Lung microvascular endothelial cell (primary cell): ENCODE data around the gene AFF2. TPM values are rescaled to one million over a fixed set of nuclear protein-coding genes. Genes with fewer than 3 reads are reported as not detected.

Experiments
- DNase-seq, 2 donors: peaks; one replicate each; pipeline versions ENCODE4 v3.0.0 to v3.0.0-alpha.2; 2010; ENCODE audit warnings: low read depth in 2 of 2
- total RNA-seq: library from RNA; depleted of rRNA; stranded (reverse); fragments of >200 nt; gene quantifications from 2 replicates; pipeline ENCODE4 v1.2.1, GENCODE V29; 2014

Gene AFF2
- total RNA-seq, 1 donor from 2014 or later, result 0.20 TPM

- no peak for DNase-seq
Measured at GRCh38 chrX:148917441-148917840, 417.0 kb downstream of the AFF2 start.

GRCh38 chrX:148923631-148924030, 423.2 kb downstream of the AFF2 start:
- DNase-seq, result no peak

GRCh38 chrX:148926371-148926770, 426.0 kb downstream of the AFF2 start:
- no peak for DNase-seq

- DNase-seq, result no peak
Measured at GRCh38 chrX:148928811-148929210, 428.4 kb downstream of the AFF2 start.

DNA sequence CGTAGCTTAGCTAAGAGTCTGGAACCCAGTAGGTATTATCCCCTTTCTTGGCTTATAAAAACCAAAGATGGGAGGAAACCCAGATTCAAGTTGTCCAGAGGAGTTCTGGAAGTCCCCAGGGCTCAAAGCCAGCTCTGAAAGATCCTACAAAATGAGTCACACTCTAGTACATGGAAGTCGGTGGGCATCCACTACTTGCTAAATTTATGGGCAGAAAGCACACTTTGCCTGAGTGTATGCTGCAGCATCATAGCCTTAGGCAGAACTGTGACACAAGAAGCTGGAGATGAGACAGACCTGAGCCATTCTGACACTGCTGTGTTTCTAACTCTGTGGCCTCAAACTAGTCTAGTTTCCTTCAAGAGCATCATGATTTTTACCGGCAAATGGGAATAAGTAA, 429.3 kb downstream of the AFF2 start:
- DNase-seq, result no peak

DNA sequence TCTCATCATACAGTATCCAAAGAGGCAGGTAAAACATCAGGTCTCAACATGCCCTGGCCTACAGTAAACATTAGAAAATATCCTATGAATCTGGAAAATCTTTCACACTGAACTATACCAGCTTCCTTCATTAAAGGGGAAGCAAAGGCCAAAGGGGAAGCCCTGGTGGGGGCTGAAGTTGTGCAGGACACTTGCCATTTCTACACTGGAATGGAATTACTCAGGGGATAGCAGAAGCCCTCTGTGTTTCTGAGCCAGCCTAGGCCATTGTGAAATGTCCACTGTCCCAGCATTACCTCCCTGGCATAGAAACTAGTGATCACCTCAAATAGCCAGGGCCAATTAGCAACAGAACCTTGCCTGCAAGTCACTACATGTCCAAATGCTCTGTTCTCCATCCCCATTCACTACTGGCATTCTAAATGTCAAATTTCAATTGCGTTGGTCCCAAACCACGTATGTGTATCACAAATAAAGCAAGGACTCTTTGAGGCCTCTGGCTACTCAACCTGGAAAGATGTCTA, 429.9 kb downstream of the AFF2 start:
- no peak for DNase-seq

DNA sequence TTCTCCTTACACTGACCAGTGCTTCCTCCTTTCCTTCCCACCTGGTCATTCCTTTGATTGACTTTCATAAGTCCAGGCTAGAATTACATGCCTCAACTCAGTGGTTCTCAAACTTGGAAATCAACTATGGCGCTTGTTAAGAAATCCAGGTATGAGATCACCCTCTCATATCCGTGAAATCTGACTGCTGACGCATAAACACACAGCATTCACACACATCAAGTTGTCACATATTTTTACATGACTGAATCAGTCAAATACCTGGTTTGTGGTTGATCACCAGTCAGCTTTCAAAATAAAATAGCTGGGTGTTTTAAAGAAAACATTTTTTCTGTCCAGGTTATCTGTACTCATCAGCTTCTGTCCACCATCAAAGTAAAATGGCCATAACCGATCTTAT, 433.5 kb downstream of the AFF2 start:
- DNase-seq, result no peak

DNA sequence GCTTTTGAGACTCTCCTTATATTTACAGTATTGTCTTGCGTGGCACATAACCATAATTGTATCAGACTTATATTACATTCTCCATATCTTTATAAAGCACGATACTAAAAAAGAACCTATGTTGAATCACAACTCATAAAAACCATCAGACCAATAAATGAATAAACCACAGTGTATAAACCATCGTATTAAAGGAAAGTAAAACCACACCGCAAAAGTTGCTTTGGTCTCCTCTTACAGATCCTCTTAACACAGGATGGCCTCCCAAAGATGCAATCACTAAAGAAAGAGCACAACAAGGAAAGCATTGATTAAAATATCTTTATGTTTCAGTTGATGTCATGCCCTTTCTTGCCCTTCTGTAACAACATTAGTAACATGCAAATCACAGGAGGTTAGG, 437.9 kb downstream of the AFF2 start:
- DNase-seq, result no peak

- no peak for DNase-seq
Measured at GRCh38 chrX:148940411-148940996, 440.1 kb downstream of the AFF2 start.

- no peak for DNase-seq
Measured at GRCh38 chrX:148942754-148943153, 442.3 kb downstream of the AFF2 start.

DNA sequence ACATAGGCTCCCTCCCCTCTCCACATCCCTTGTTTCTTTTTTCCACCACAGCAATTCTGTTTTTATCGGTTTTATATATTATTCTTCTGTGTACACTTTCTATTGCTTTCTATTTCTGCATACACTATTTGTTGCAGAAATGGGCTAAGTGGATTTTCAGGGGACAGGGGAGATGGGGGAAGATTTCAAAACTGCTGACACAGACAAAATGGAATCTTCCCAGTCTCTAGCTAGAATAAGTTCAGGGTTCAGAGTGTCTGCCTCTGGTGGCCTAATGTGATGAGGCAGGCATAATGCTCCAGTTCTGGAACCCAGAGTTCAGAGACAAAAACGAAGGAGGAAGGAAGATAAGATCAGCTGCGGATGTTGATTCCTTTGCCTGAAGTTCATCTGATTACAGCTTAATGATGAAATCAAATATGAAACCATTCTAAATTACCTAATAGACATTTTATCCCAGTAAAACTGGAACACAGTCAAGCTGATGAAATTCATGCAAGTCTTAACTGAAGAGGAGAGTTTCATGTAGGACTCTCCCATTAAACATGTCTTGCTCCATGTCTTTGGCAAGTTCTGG, 447.1 kb downstream of the AFF2 start:
- DNase-seq, result no peak

GRCh38 chrX:148956352-148956751, 455.9 kb downstream of the AFF2 start:
- DNase-seq, result no peak

GRCh38 chrX:148958901-148959300, 458.5 kb downstream of the AFF2 start:
- DNase-seq, result no peak

GRCh38 chrX:148960060-148960459, 459.6 kb downstream of the AFF2 start:
- no peak for DNase-seq

- DNase-seq, result no peak
Measured at GRCh38 chrX:148961985-148962384, 461.6 kb downstream of the AFF2 start.

GRCh38 chrX:148976571-148977400, 476.4 kb downstream of the AFF2 start:
- DNase-seq, result no peak

GRCh38 chrX:148979786-148980185, 479.4 kb downstream of the AFF2 start:
- no peak for DNase-seq

DNA sequence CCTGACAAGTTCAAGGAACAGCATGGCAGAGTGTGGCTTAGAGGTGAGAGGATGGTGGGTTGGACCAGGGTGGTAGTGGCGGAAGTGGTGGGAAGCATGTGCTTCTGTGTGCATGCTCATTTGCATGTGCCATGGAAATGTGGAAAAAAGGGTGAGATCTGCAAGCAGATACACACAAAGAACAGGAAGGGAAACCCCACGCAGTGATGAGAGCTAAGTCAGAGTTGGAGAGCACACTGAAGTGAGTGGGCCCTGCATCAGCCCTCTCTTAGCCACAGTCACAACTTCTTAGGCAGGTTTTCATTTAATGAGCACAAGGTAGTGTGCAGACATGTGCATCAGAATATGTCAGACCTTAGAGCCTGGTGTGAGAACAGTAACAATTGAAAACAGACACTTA, 483.8 kb downstream of the AFF2 start:
- no peak for DNase-seq

GRCh38 chrX:148991502-148991901, 491.1 kb downstream of the AFF2 start:
- no peak for DNase-seq

DNA sequence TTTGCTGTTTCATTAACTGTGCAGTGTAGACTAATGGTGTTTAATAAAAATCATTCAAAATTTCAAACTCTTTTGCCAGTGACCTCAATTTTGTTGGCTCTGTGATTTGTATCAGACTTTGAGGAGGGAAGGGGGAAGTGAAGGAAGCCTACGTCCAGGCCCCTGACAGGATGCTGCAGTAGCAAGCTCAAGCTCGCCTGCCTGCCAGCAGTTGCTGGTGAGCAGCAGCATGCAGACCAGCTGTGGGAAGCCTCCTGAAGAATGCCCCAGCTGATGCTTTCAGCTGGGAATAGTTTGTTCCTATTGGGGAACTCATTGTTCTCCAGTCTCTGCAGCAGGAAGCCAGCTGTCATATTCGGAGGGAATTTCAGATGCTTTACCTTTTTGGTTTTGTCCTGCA, 495.2 kb downstream of the AFF2 start:
- DNase-seq, result no peak

DNA sequence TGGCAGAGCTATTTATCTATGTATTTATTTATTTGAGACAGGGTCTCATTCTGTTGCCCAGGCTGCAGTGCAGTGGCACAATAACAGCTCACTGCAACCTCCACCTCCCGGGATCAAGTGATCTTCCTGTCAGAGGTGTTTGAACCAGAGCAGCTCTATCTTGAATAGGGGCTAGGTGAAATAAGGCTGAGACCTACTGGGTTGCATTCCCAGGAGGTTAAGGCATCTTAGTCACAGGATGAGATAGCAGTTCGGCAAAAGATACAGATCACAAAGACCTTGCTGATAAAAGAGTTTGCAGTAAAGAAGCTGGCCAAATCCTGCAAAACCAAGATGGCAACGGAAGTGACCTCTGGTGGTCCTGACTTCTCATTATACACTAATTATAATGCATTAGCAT, 501.9 kb downstream of the AFF2 start:
- DNase-seq, result no peak

GRCh38 chrX:149003863-149004660, 503.6 kb downstream of the AFF2 start:
- no peak for DNase-seq
